Liver (tissue), 3 donors: ENCODE measurements around the gene TMEM94.

ENCODE experiments used
- ATF3 ChIP-seq: IDR thresholded peaks from 2 replicates; pipeline ENCODE4 v1.6.1; 2016; ENCODE audit warnings: antibody characterized with exemption
- CTCF ChIP-seq: fragments of 150-350 bp; IDR thresholded peaks from 2 replicates; pipeline ENCODE4 v1.5.1; 2017; ENCODE audit warnings: improper control_type of control experiment, low read depth, low read length; ENCODE audit not compliant: missing input control
- FOXA2 ChIP-seq: IDR thresholded peaks from 2 replicates; pipeline ENCODE4 v1.6.1; 2016; ENCODE audit warnings: antibody characterized with exemption
- GABPA ChIP-seq, 2 donors: IDR thresholded peaks in 1 of 2; conservative IDR thresholded peaks in 1 of 2; 2 replicates each; pipeline ENCODE4 v1.6.1; 2016; ENCODE audit warnings: antibody characterized with exemption in 2 of 2, mild to moderate bottlenecking in 1 of 2, moderate library complexity in 1 of 2
- JUND ChIP-seq, 2 donors: IDR thresholded peaks; 2 replicates each; pipeline ENCODE4 v1.6.1; 2016; ENCODE audit warnings: antibody characterized with exemption in 2 of 2
- YY1 ChIP-seq: IDR thresholded peaks from 2 replicates; pipeline ENCODE4 v1.6.1; 2016; ENCODE audit warnings: antibody characterized with exemption, mild to moderate bottlenecking
- donor health status: healthy.
- donor health status: healthy.

- no peak for TF ChIP-seq CTCF
- TF ChIP-seq GABPA (IDR thresholded peaks at IDR 0.05 in 1 of 2, conservative IDR thresholded peaks at IDR 0.05 in 1 of 2), result no peak
- TF ChIP-seq JUND (IDR thresholded peaks at IDR 0.05), result no peak
- TF ChIP-seq FOXA2, result peak; percentile 52
- no peak for TF ChIP-seq YY1
- TF ChIP-seq ATF3, result no peak
These were observed 55.5 kb downstream of the TMEM94 start for GRCh38 chr17:75511610-75512575.
